Brain microvascular endothelial cell (primary cell): ENCODE data around the gene ALX4.
A peak's percentile ranks its signal among the peaks of the same experiment; 100 is the strongest.

ENCODE experiments used
- DNase-seq: peaks from one replicate; pipeline ENCODE4 v3.0.0-alpha.2; 2020
- H3K27ac ChIP-seq: fragments of 250-450 bp; sonication (Bioruptor Pico); 2 replicates; pipeline ENCODE4 v1.5.1; 2020; ENCODE audit warnings: mild to moderate bottlenecking, moderate library complexity
- H3K27me3 ChIP-seq: fragments of 250-450 bp; sonication (Bioruptor Pico); replicated peaks from 2 replicates; pipeline ENCODE4 v1.5.1; 2020; ENCODE audit warnings: mild to moderate bottlenecking
- H3K36me3 ChIP-seq: fragments of 250-450 bp; sonication (Bioruptor Pico); replicated peaks from 2 replicates; pipeline ENCODE4 v1.5.1; 2020; ENCODE audit warnings: mild to moderate bottlenecking
- H3K4me3 ChIP-seq: 2 replicates; pipeline ENCODE4 v1.5.1; 2011; ENCODE audit warnings: low read depth, mild to moderate bottlenecking, control low read depth, low read length, moderate library complexity
- CTCF ChIP-seq: IDR thresholded peaks from 2 replicates; pipeline ENCODE4 v1.5.1; 2011; ENCODE audit warnings: low read depth, mild to moderate bottlenecking, moderate library complexity, low read length, control low read depth, inconsistent platforms; ENCODE audit errors: missing control alignments
- in situ Hi-C: cut with HindIII; loops from 2 replicates; pipeline ENCODE4 v1.10.0; 2017; ENCODE audit warnings: low sequenced_read_pairs, low pct_ligation_motif_present

The ALX4 gene

GRCh38 chr11:44318369-44318768, 8.4 kb upstream of the ALX4 start:
- H3K27me3 ChIP-seq, result peaks cover 96% of the 10 kb centered on the region
- no peak overlapping the region for H3K4me3 ChIP-seq
- no peak overlapping the region for H3K27ac ChIP-seq
- no peak for DNase-seq
- H3K36me3 ChIP-seq, result no peaks in the 10 kb centered on the region
- no peak for TF ChIP-seq CTCF
- in situ Hi-C loops, result loop anchor here (25.0 kb wide), 1 partner anchor 206 kb away; no protein-coding TSS in a partner anchor

- TF ChIP-seq CTCF, result no peak
- in situ Hi-C loops, result loop anchor here (25.0 kb wide), 1 partner anchor 204 kb away; no protein-coding TSS in a partner anchor
- Histone ChIP-seq H3K27me3 (peaks cover 91% of the 10 kb centered on the region), H3K36me3 (no peaks in the 10 kb centered on the region), H3K4me3 (no peak overlapping the region), H3K27ac (no peak overlapping the region)
- no peak for DNase-seq
These were observed 6.8 kb upstream of the ALX4 start for GRCh38 chr11:44316659-44317240.

GRCh38 chr11:44315947-44316658, 6.2 kb upstream of the ALX4 start:
- H3K27me3 ChIP-seq, result peaks cover 91% of the 10 kb centered on the region
- peak overlapping the region; percentile 30 for H3K4me3 ChIP-seq
- peak; percentile 10 for DNase-seq
- no peaks in the 10 kb centered on the region for H3K36me3 ChIP-seq
- in situ Hi-C loops, result loop anchor here (25.0 kb wide), 1 partner anchor 204 kb away; no protein-coding TSS in a partner anchor
- peak; percentile 20 for TF ChIP-seq CTCF
- H3K27ac ChIP-seq, result no peak overlapping the region

GRCh38 chr11:44314733-44315132, 4.8 kb upstream of the ALX4 start:
- in situ Hi-C loops, result loop anchor here (25.0 kb wide), 1 partner anchor 202 kb away; no protein-coding TSS in a partner anchor
- DNase-seq, result no peak
- H3K27ac ChIP-seq, result no peak overlapping the region
- no peaks in the 10 kb centered on the region for H3K36me3 ChIP-seq
- TF ChIP-seq CTCF, result no peak
- H3K4me3 ChIP-seq, result no peak overlapping the region
- peaks cover 88% of the 10 kb centered on the region for H3K27me3 ChIP-seq

- in situ Hi-C loops, result loop anchor here (25.0 kb wide), 1 partner anchor 202 kb away; no protein-coding TSS in a partner anchor
- H3K27me3 ChIP-seq, result peaks cover 87% of the 10 kb centered on the region
- no peak overlapping the region for H3K4me3 ChIP-seq
- H3K36me3 ChIP-seq, result no peaks in the 10 kb centered on the region
- TF ChIP-seq CTCF, result no peak
- no peak for DNase-seq
- H3K27ac ChIP-seq, result no peak overlapping the region
These were observed 4.0 kb upstream of the ALX4 start for GRCh38 chr11:44313761-44314489.
